Measurements from ENCODE around the gene COPG2.
"Not testable (repeated sequence)": the region's sequence is repeated elsewhere in the genome, so short reads cannot be mapped to it uniquely, and the experiment has no call there.

The COPG2 gene

GRCh38 chr7:130668258-130669084 is at the start of gene COPG2:
TSS of gene COPG2 (minus strand) at chr7:130668748. CDS start at chr7:130668668, 80 bp downstream.
- peak; percentile 50 to 77 (median 70) for DNase-seq (ENCODE audit: low read depth in 4 of 4, low spot score in 1 of 4)

- DNase-seq (ENCODE audit: low read depth in 4 of 4, low spot score in 1 of 4) = no peak
Measured at GRCh38 chr7:130712416-130712815, 43.9 kb upstream of the COPG2 start.

GRCh38 chr7:130708766-130709165 is 40.2 kb upstream of the COPG2 start:
- DNase-seq (ENCODE audit: low read depth in 4 of 4, low spot score in 1 of 4) = no peak

- DNase-seq (ENCODE audit: low read depth in 4 of 4, low spot score in 1 of 4) = no peak
Measured at GRCh38 chr7:130708001-130708400, 39.5 kb upstream of the COPG2 start.

- DNase-seq (ENCODE audit: low read depth in 4 of 4, low spot score in 1 of 4) = no peak
Measured at GRCh38 chr7:130703851-130704250, 35.3 kb upstream of the COPG2 start.

- no peak for DNase-seq (ENCODE audit: low read depth in 4 of 4, low spot score in 1 of 4)
Measured at GRCh38 chr7:130701650-130702049, 33.1 kb upstream of the COPG2 start.

GRCh38 chr7:130700760-130701159 is 32.2 kb upstream of the COPG2 start:
- DNase-seq (ENCODE audit: low read depth in 4 of 4, low spot score in 1 of 4) = no peak

GRCh38 chr7:130699686-130700085 is 31.1 kb upstream of the COPG2 start:
- no peak for DNase-seq (ENCODE audit: low read depth in 4 of 4, low spot score in 1 of 4)

GRCh38 chr7:130697820-130698219 is 29.3 kb upstream of the COPG2 start:
- no peak for DNase-seq (ENCODE audit: low read depth in 4 of 4, low spot score in 1 of 4)

- DNase-seq (ENCODE audit: low read depth in 4 of 4, low spot score in 1 of 4) = no peak
Measured at GRCh38 chr7:130695840-130696239, 27.3 kb upstream of the COPG2 start.

- not testable (repeated sequence) for DNase-seq (ENCODE audit: low read depth in 4 of 4, low spot score in 1 of 4)
Measured at GRCh38 chr7:130692396-130692795, 23.8 kb upstream of the COPG2 start.

- no peak for DNase-seq (ENCODE audit: low read depth in 4 of 4, low spot score in 1 of 4)
Measured at GRCh38 chr7:130689683-130690082, 21.1 kb upstream of the COPG2 start.

- no peak for DNase-seq (ENCODE audit: low read depth in 4 of 4, low spot score in 1 of 4)
Measured at GRCh38 chr7:130683026-130683425, 14.5 kb upstream of the COPG2 start.

GRCh38 chr7:130674456-130674855 is 5.9 kb upstream of the COPG2 start:
- no peak for DNase-seq (ENCODE audit: low read depth in 4 of 4, low spot score in 1 of 4)

GRCh38 chr7:130673066-130673465 is 4.5 kb upstream of the COPG2 start:
- DNase-seq (ENCODE audit: low read depth in 4 of 4, low spot score in 1 of 4) = no peak

GRCh38 chr7:130672146-130672545 is 3.6 kb upstream of the COPG2 start:
- no peak for DNase-seq (ENCODE audit: low read depth in 4 of 4, low spot score in 1 of 4)

GRCh38 chr7:130669085-130669700 is 645 bp upstream of the COPG2 start:
- DNase-seq (ENCODE audit: low read depth in 4 of 4, low spot score in 1 of 4) = no peak

- no peak for DNase-seq (ENCODE audit: low read depth in 4 of 4, low spot score in 1 of 4)
Measured at GRCh38 chr7:130667593-130668257, 823 bp downstream of the COPG2 start.

- no peak for DNase-seq (ENCODE audit: low read depth in 4 of 4, low spot score in 1 of 4)
Measured at GRCh38 chr7:130662426-130662825, 6.1 kb downstream of the COPG2 start.

GRCh38 chr7:130655286-130655685 is 13.3 kb downstream of the COPG2 start:
- DNase-seq (ENCODE audit: low read depth in 4 of 4, low spot score in 1 of 4) = no peak

- DNase-seq (ENCODE audit: low read depth in 4 of 4, low spot score in 1 of 4) = no peak
Measured at GRCh38 chr7:130654850-130655249, 13.7 kb downstream of the COPG2 start.

GRCh38 chr7:130650611-130651120 is 17.9 kb downstream of the COPG2 start:
- no peak for DNase-seq (ENCODE audit: low read depth in 4 of 4, low spot score in 1 of 4)
